ENCODE data around the gene SHISA2.

Gene SHISA2

GRCh38 chr13:26048741-26049140 is 3.1 kb downstream of the SHISA2 start:
- DNase-seq (ENCODE audit: low read depth): no peak

GRCh38 chr13:26047040-26047439 is 4.8 kb downstream of the SHISA2 start:
- no peak for DNase-seq (ENCODE audit: low read depth)

- no peak for DNase-seq (ENCODE audit: low read depth)
Measured at GRCh38 chr13:26046639-26047038, 5.2 kb downstream of the SHISA2 start.

GRCh38 chr13:26045142-26045541 is 6.7 kb downstream of the SHISA2 start:
- DNase-seq (ENCODE audit: low read depth): no peak

- DNase-seq (ENCODE audit: low read depth): no peak
Measured at GRCh38 chr13:26042785-26043184, 9.0 kb downstream of the SHISA2 start.

- DNase-seq (ENCODE audit: low read depth): no peak
Measured at GRCh38 chr13:26041444-26041843, 10.4 kb downstream of the SHISA2 start.

- DNase-seq (ENCODE audit: low read depth): no peak
Measured at GRCh38 chr13:26038931-26039475, 12.8 kb downstream of the SHISA2 start.

GRCh38 chr13:26037302-26037701 is 14.5 kb downstream of the SHISA2 start:
- no peak for DNase-seq (ENCODE audit: low read depth)

GRCh38 chr13:26036383-26036782 is 15.4 kb downstream of the SHISA2 start:
- no peak for DNase-seq (ENCODE audit: low read depth)

- no peak for DNase-seq (ENCODE audit: low read depth)
Measured at GRCh38 chr13:26034018-26034417, 17.8 kb downstream of the SHISA2 start.

GRCh38 chr13:26030331-26030730 is 21.5 kb downstream of the SHISA2 start:
- no peak for DNase-seq (ENCODE audit: low read depth)

GRCh38 chr13:26029581-26030136 is 22.2 kb downstream of the SHISA2 start:
- DNase-seq (ENCODE audit: low read depth): no peak

- no peak for DNase-seq (ENCODE audit: low read depth)
Measured at GRCh38 chr13:26026211-26026610, 25.6 kb downstream of the SHISA2 start.

- DNase-seq (ENCODE audit: low read depth): no peak
Measured at GRCh38 chr13:26025771-26026170, 26.0 kb downstream of the SHISA2 start.

GRCh38 chr13:26025196-26025595 is 26.6 kb downstream of the SHISA2 start:
- DNase-seq (ENCODE audit: low read depth): no peak

GRCh38 chr13:26024558-26024957 is 27.3 kb downstream of the SHISA2 start:
- no peak for DNase-seq (ENCODE audit: low read depth)

- no peak for DNase-seq (ENCODE audit: low read depth)
Measured at GRCh38 chr13:26022538-26023292, 29.1 kb downstream of the SHISA2 start.

- no peak for DNase-seq (ENCODE audit: low read depth)
Measured at GRCh38 chr13:26021956-26022355, 29.9 kb downstream of the SHISA2 start.

- no peak for DNase-seq (ENCODE audit: low read depth)
Measured at GRCh38 chr13:26021516-26021915, 30.3 kb downstream of the SHISA2 start.

GRCh38 chr13:26020891-26021290 is 30.9 kb downstream of the SHISA2 start:
- no peak for DNase-seq (ENCODE audit: low read depth)

GRCh38 chr13:26019881-26020870 is 31.6 kb downstream of the SHISA2 start:
- no peak for DNase-seq (ENCODE audit: low read depth)

- no peak for DNase-seq (ENCODE audit: low read depth)
Measured at GRCh38 chr13:26019251-26019650, 32.6 kb downstream of the SHISA2 start.
